Measurements from ENCODE around the gene ZBTB46.
"Not testable (repeated sequence)": the region's sequence is repeated elsewhere in the genome, so short reads cannot be mapped to it uniquely, and the experiment has no call there.

ZBTB46 gene

DNA sequence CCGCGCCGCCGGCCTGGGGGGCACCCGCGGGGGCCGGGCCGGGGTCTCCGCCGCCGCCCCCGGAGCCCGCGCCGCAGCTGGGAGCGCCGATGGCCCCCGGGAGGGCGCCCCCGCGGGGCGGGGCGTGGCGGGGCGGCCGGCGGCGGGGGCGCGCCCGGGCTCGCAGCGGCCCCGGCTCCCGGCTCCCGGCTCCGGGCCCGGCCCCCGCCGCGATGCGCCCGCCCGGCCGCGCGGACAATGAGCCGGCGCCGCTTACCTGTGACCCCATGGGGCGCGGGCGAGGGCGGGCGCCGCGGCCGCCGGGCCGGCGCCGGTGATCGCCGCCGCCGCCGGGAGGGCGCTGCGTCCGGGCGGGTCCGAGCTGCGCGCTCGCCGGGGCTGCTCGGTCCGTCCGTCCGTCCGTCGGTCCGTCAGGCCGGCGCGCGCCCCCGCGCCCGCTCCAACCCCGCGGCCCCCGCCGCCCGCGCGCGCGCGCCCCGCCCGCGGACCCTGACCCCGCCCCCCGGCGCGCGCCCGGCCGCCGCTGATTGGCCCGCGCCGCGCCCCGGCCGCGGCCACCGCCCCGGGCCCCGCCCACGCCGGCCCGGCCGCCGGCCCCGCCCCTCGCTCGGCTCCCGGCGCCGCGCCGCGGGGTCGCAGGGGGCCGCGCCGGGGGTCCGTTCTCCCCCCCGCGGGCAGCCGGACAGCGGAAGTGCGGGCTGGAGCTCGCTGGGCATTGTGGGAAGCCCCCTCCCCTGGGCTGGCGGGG is at the start of gene ZBTB46:
ZBTB46 (minus strand) TSS at position 424 of the 748 bp plus-strand sequence. CDS start 40,507 bp downstream, outside the sequence.
- H3K4me3 ChIP-seq (ENCODE audit: low read depth, low read length), result peak within 1 kb of the TSS; percentile 62

GRCh38 chr20:63878899-63879663 is 48.0 kb upstream of the ZBTB46 start:
- peaks cover 37% of the 10 kb centered on the region for H3K79me2 ChIP-seq (ENCODE audit: control insufficient read depth, insufficient read depth, low read length, unreplicated experiment)
- H3K36me3 ChIP-seq (ENCODE audit: insufficient read depth, low read length), result peaks cover 27% of the 10 kb centered on the region
- peaks cover 4% of the 10 kb centered on the region for H3K4me1 ChIP-seq (ENCODE audit: control insufficient read depth, insufficient read depth, low read length, unreplicated experiment)
- no peak overlapping the region for H3K4me3 ChIP-seq (ENCODE audit: low read depth, low read length)
- no peaks in the 10 kb centered on the region for H3K27me3 ChIP-seq (ENCODE audit: insufficient read depth, low read length)
- no peak overlapping the region for H2AFZ ChIP-seq (ENCODE audit: low read length, unreplicated experiment)
- H3K27ac ChIP-seq (ENCODE audit: low read depth, low read length), result no peak overlapping the region

More for the DNA sequence above, at the start of gene ZBTB46:
- no peak within 1 kb of the TSS for H3K27ac ChIP-seq (ENCODE audit: low read depth, low read length)
- peak within 1 kb of the TSS; percentile 59 for H2AFZ ChIP-seq (ENCODE audit: low read length, unreplicated experiment)
- H3K4me1 ChIP-seq (ENCODE audit: control insufficient read depth, insufficient read depth, low read length, unreplicated experiment), result peaks cover 11% of the 10 kb centered on the region
- H3K79me2 ChIP-seq (ENCODE audit: control insufficient read depth, insufficient read depth, low read length, unreplicated experiment), result no peaks in the 10 kb centered on the region
- H3K27me3 ChIP-seq (ENCODE audit: insufficient read depth, low read length), result peaks cover 28% of the 10 kb centered on the region
- H3K36me3 ChIP-seq (ENCODE audit: insufficient read depth, low read length), result no peaks in the 10 kb centered on the region

DNA sequence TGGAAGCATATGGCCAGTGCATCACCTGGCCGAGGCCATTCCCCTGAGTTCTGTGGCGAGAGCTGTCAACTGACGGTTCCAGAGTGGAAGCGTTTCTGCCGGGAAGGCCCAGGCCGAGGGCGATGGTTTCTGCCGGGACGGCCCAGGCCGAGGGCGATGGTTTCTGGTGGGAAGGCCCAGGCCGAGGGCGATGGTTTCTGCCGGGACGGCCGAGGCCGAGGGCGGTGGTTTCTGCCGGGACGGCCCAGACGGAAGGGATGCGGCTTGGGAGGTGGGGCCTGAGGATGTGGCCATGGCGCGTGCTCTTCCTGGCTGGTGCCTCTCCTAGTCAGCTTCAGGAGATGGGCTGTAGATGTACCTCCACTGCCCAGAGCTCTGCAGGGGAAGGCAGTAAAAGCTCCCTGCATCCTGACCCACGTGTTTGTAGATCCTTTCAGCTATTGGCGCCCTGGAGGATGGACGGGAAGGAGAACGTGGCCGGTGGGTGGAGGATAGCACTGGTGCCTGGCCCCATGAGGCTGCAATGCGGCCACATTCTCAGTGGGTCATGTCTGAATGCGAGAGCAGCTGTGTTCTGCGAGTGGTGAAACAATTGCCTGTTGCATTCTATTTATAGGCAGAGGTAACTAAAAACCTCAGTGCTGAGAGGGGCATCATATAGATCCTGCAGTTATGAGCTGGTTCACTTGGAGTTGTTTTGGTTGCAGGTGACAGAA is 46.8 kb upstream of the ZBTB46 start:
- H3K36me3 ChIP-seq (ENCODE audit: insufficient read depth, low read length), result peaks cover 27% of the 10 kb centered on the region
- H3K27ac ChIP-seq (ENCODE audit: low read depth, low read length), result no peak overlapping the region
- peaks cover 37% of the 10 kb centered on the region for H3K79me2 ChIP-seq (ENCODE audit: control insufficient read depth, insufficient read depth, low read length, unreplicated experiment)
- peaks cover 11% of the 10 kb centered on the region for H3K4me1 ChIP-seq (ENCODE audit: control insufficient read depth, insufficient read depth, low read length, unreplicated experiment)
- no peaks in the 10 kb centered on the region for H3K27me3 ChIP-seq (ENCODE audit: insufficient read depth, low read length)
- no peak overlapping the region for H2AFZ ChIP-seq (ENCODE audit: low read length, unreplicated experiment)
- no peak overlapping the region for H3K4me3 ChIP-seq (ENCODE audit: low read depth, low read length)

- Histone ChIP-seq H2AFZ (ENCODE audit: low read length, unreplicated experiment) (no peak overlapping the region), H3K4me1 (ENCODE audit: control insufficient read depth, insufficient read depth, low read length, unreplicated experiment) (peaks cover 13% of the 10 kb centered on the region)
Observed at GRCh38 chr20:63876489-63877036, 45.5 kb upstream of the ZBTB46 start.

GRCh38 chr20:63874241-63874640 is 43.2 kb upstream of the ZBTB46 start:
- not testable (repeated sequence) for H2AFZ ChIP-seq (ENCODE audit: low read length, unreplicated experiment); H3K27me3 ChIP-seq (ENCODE audit: insufficient read depth, low read length); H3K27ac ChIP-seq (ENCODE audit: low read depth, low read length); H3K4me3 ChIP-seq (ENCODE audit: low read depth, low read length)
- Histone ChIP-seq H3K4me1 (ENCODE audit: control insufficient read depth, insufficient read depth, low read length, unreplicated experiment) (peaks cover 13% of the 10 kb centered on the region), H3K79me2 (ENCODE audit: control insufficient read depth, insufficient read depth, low read length, unreplicated experiment) (peaks cover 50% of the 10 kb centered on the region), H3K36me3 (ENCODE audit: insufficient read depth, low read length) (peaks cover 41% of the 10 kb centered on the region)

More at GRCh38 chr20:63876489-63877036, 45.5 kb upstream of the ZBTB46 start:
- Histone ChIP-seq H3K4me3 (ENCODE audit: low read depth, low read length) (no peak overlapping the region), H3K79me2 (ENCODE audit: control insufficient read depth, insufficient read depth, low read length, unreplicated experiment) (peaks cover 41% of the 10 kb centered on the region), H3K36me3 (ENCODE audit: insufficient read depth, low read length) (peaks cover 30% of the 10 kb centered on the region), H3K27me3 (ENCODE audit: insufficient read depth, low read length) (no peaks in the 10 kb centered on the region), H3K27ac (ENCODE audit: low read depth, low read length) (no peak overlapping the region)

- Histone ChIP-seq H3K27me3 (ENCODE audit: insufficient read depth, low read length) (no peaks in the 10 kb centered on the region), H2AFZ (ENCODE audit: low read length, unreplicated experiment) (no peak overlapping the region), H3K27ac (ENCODE audit: low read depth, low read length) (peak overlapping the region; percentile 59), H3K4me3 (ENCODE audit: low read depth, low read length) (no peak overlapping the region), H3K36me3 (ENCODE audit: insufficient read depth, low read length) (peaks cover 46% of the 10 kb centered on the region), H3K4me1 (ENCODE audit: control insufficient read depth, insufficient read depth, low read length, unreplicated experiment) (peaks cover 13% of the 10 kb centered on the region), H3K79me2 (ENCODE audit: control insufficient read depth, insufficient read depth, low read length, unreplicated experiment) (peaks cover 55% of the 10 kb centered on the region)
Observed at GRCh38 chr20:63873477-63873971, 42.5 kb upstream of the ZBTB46 start.

DNA sequence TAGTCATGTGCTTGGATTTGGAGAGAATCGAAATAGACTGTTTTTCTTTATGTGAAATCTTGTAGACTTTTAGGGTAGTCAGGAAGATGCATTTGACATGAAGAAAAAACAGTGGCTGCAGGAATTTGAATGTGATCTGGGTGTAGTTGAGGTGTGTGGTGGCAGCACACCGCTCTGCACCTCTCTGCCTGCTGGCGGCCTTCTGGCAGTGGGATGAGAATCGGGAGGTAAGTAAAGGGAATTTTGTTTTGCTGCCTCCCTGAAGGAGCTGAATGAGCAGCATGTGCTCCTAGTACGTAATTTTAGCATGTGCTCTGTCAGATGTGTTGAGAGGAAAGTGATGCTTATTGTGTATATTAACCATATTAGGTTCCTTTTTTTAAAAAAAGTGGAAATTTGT is 37.2 kb upstream of the ZBTB46 start:
- no peak overlapping the region for H3K27ac ChIP-seq (ENCODE audit: low read depth, low read length)

DNA sequence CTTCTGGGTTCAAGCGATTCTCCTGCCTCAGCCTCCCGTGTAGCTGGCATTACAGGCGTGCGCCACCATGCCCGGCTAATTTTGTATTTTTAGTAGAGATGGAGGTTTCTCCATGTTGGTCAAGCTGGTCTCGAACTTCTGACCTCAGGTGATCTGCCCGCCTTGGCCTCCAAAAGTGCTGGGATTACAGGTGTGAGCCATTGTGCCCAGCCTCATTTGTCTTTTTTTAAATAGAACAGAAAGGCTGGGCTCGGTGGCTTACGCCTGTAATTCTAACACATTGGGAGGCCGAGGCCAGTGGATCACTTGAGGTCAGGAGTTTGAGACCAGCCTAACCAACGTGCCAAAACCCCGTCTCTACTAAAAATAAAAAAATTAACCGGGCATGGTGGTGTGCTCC is 36.0 kb upstream of the ZBTB46 start:
- not testable (repeated sequence) for H3K4me1 ChIP-seq (ENCODE audit: control insufficient read depth, insufficient read depth, low read length, unreplicated experiment); H3K27me3 ChIP-seq (ENCODE audit: insufficient read depth, low read length); H2AFZ ChIP-seq (ENCODE audit: low read length, unreplicated experiment); H3K4me3 ChIP-seq (ENCODE audit: low read depth, low read length); H3K27ac ChIP-seq (ENCODE audit: low read depth, low read length)
- Histone ChIP-seq H3K79me2 (ENCODE audit: control insufficient read depth, insufficient read depth, low read length, unreplicated experiment) (peaks cover 62% of the 10 kb centered on the region), H3K36me3 (ENCODE audit: insufficient read depth, low read length) (peaks cover 21% of the 10 kb centered on the region; the same call in 1 of the 2 replicates)

More for the DNA sequence above, 37.2 kb upstream of the ZBTB46 start:
- no peak overlapping the region for H3K4me3 ChIP-seq (ENCODE audit: low read depth, low read length)
- H3K79me2 ChIP-seq (ENCODE audit: control insufficient read depth, insufficient read depth, low read length, unreplicated experiment), result peaks cover 62% of the 10 kb centered on the region
- H2AFZ ChIP-seq (ENCODE audit: low read length, unreplicated experiment), result no peak overlapping the region
- H3K4me1 ChIP-seq (ENCODE audit: control insufficient read depth, insufficient read depth, low read length, unreplicated experiment), result peaks cover 10% of the 10 kb centered on the region
- no peaks in the 10 kb centered on the region for H3K27me3 ChIP-seq (ENCODE audit: insufficient read depth, low read length)
- peaks cover 24% of the 10 kb centered on the region; the same call in 1 of the 2 replicates for H3K36me3 ChIP-seq (ENCODE audit: insufficient read depth, low read length)

- H3K4me1 ChIP-seq (ENCODE audit: control insufficient read depth, insufficient read depth, low read length, unreplicated experiment), result peaks cover 7% of the 10 kb centered on the region
- peak within 1 kb of the TSS; percentile 81 for H3K27ac ChIP-seq (ENCODE audit: low read depth, low read length)
- peak within 1 kb of the TSS; percentile 90 for H3K4me3 ChIP-seq (ENCODE audit: low read depth, low read length)
- peaks cover 18% of the 10 kb centered on the region; the same call in 1 of the 2 replicates for H3K36me3 ChIP-seq (ENCODE audit: insufficient read depth, low read length)
- H3K79me2 ChIP-seq (ENCODE audit: control insufficient read depth, insufficient read depth, low read length, unreplicated experiment), result peaks cover 57% of the 10 kb centered on the region
- no peaks in the 10 kb centered on the region for H3K27me3 ChIP-seq (ENCODE audit: insufficient read depth, low read length)
- peak within 1 kb of the TSS; percentile 69 for H2AFZ ChIP-seq (ENCODE audit: low read length, unreplicated experiment)
Observed at GRCh38 chr20:63864978-63865640, 34.0 kb upstream of the ZBTB46 start, which contains the start of gene TPD52L2. TPD52L2 (plus strand) TSS chr20:63865270; CDS start chr20:63865366, 96 bp downstream.
